ENCODE measurements around the gene FAM53C.
"Not testable (repeated sequence)": the region's sequence is repeated elsewhere in the genome, so short reads cannot be mapped to it uniquely, and the experiment has no call there.

FAM53C gene

DNA sequence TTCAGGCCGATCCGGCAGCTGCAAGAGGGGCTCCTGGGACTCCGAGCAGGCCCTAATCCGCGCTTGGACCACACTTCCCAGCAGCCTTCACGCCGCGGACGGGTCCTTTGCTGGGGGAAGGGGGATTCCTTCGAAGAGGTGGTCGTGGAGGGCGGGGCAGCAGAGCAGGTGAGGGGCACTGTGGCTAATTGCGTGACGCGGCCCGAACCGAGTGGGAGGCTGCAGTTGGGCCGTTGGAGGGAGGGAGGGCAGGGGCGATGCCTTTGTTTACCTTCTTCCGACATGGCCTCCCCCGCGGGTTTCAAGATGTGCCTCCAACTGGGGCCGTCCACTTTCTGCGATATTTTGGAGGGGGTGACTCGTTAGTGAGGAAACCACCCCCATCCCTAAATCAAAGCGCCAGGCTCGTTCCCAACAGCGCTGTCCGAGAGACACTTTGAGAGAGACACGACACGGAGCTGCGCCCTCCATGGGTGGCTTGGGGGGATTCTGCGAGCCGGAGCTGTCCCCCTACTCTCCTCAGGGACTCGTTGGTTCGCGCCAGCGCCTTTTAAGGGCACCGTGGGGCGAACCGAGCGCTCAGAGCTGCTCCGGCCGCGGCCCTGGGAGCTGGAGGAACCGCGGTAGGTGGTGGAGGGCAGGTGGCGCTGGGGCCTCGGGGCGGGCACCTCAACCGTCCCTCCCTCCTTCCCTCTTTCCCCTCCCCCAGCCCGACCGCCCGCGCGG is at the start of gene FAM53C:
Gene FAM53C, plus strand, starts transcription at position 582 of the 726 bp plus-strand sequence. CDS start 3,070 bp downstream, outside the sequence.
- DNase-seq (ENCODE audit: low read depth in 2 of 2): peak; percentile 85

DNA sequence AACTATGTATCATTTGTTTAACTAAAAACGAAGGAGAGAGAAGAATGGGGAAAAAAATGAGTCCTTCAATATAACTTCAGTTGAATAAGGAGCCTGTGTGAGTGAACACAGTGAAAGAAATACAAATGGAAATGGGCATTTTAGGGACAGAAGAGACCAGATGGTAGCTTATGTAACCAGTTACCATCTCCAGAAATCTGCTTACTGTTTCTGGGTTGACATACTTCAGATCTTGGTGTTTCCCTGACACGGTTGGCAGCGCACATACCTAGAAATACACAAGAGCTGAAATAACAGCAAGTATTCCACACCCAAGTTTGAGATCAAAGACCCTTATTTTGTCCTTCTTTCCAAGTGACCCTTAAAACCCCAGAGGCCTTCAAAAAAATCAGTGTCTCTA is 48.8 kb upstream of the FAM53C start:
- DNase-seq (ENCODE audit: low read depth in 2 of 2): no peak

DNA sequence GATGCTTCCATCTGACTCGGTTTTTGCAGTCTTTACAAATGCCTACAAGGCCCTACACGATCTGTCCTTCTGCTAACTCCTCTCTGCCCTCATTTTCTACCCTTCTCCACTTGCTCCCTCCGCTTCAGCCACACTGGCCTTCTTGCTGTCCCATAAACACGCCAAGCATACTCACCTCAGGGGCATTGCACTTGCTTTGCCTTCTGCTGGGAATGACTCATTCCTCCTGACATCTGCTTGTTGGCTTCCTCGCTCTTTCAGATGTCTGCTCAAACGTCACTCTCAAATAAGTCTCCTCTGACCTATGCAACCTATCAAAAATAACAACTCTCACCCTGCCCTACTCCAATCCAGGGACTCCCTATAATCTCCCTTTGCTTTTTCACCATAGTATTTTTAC is 34.7 kb upstream of the FAM53C start:
- DNase-seq (ENCODE audit: low read depth in 2 of 2): no peak

DNA sequence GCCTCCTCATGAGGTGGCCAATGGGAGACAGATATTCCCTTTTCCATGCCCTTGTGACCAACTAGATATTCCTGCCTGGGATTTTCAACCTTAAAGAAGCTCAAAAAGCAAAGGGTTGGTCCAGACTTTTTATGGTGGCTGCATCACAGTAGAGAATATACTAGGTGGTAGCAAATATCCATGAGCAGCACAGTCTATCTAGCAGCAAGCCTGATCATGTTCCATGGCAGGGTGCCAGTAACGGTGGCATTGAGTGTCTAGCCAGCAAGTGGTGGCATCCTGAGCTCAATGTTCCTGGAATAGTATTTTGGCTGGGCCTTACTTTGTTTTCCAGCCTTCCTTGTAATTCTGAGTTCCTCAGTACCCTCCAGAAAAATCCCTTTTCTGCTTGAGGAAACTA is 32.3 kb upstream of the FAM53C start:
- no peak for DNase-seq (ENCODE audit: low read depth in 2 of 2)

DNA sequence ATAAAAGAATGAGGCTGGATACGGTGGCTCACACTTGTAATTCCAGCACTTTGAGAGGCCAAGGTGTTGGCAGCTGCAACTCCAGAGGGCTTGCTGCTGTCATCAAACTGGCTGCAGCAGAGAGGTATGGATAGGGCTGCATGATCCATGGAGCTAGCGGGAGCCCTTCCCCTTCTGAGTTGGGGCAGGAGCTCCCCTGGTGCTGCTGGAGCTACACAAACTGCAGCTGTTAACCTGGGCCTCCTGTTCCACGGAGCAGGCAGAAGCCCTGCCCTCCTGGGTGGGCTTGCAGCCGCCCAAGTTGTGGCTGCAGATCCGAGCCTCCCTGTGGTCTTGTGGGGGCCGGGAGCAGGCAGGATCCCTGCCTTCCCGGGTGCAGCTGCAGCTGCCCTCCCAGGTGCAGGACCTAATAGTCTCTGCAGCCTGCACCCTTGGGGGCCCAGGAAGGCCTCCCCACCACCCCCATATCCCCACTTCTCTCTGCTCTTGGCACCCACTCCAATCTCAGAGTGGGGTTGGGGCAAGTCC is 22.3 kb upstream of the FAM53C start:
- no peak for DNase-seq (ENCODE audit: low read depth in 2 of 2)

DNA sequence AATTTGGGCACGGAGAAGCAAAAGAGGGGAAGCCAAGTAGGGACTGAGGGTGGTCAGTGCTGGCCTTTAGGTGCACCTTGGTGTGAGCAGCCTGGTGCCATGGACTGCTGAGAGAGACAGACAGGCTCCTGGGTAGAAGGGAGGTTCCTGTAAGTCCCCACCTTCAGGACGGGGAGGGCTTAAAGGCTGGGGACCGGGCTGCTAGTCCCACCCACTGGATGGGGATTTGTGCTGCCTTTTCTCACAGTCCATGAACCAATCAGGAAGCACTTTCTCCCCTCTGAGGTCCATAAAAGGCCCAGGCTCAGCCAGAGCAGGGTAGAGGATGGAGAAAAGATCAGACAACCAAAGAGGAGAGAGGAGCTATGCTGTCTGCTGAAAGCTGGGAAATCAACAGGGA is 21.7 kb upstream of the FAM53C start:
- no peak for DNase-seq (ENCODE audit: low read depth in 2 of 2)

DNA sequence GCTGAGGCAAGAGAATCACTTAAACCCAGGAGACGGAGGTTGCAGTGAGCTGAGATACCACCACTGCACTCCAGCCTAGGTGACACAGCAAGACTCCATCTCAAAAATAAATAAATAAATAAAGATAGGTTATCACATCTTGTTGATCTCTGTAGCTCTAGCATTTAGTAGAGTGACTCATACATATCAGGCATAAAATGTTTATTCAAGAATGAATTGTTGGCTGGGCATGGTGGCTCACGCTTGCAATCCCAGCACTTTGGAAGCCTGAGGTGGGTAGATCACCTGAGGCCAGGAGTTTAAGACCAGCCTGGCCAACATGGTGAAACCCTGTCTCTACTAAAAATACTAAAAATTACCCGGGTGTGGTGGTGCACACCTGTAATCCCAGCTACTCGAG is 19.9 kb upstream of the FAM53C start:
- not testable (repeated sequence) for DNase-seq (ENCODE audit: low read depth in 2 of 2)

DNA sequence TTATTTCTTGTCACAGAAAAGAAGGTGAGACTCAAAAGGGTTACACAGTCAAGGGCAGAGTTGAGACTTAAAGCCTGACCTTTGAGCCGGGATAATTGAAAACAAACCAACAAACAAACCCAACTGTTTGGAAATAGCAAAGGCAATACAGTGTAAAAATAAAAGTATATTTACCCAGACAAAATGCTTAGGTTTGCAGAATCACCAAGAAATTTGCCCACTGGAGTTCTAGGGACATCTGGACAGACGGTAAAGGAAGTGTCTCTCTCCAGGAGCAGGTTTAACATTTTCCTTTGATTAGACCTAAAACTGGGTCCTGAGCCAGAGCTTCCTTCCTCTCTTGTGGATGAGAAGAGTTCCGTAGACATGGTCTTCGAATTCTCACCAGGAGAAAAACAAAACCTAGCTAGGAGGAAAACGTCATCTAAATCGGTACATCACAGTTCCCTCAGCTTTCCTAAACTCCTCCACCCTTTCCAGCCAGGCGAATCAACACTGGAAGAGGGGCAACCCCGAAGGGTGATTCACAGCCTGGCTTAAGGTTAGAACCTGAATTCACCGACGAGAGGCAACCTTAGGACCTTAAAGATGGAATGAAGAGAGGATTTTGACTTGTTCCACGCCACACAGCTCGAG is 7.1 kb upstream of the FAM53C start:
- no peak for DNase-seq (ENCODE audit: low read depth in 2 of 2)

DNA sequence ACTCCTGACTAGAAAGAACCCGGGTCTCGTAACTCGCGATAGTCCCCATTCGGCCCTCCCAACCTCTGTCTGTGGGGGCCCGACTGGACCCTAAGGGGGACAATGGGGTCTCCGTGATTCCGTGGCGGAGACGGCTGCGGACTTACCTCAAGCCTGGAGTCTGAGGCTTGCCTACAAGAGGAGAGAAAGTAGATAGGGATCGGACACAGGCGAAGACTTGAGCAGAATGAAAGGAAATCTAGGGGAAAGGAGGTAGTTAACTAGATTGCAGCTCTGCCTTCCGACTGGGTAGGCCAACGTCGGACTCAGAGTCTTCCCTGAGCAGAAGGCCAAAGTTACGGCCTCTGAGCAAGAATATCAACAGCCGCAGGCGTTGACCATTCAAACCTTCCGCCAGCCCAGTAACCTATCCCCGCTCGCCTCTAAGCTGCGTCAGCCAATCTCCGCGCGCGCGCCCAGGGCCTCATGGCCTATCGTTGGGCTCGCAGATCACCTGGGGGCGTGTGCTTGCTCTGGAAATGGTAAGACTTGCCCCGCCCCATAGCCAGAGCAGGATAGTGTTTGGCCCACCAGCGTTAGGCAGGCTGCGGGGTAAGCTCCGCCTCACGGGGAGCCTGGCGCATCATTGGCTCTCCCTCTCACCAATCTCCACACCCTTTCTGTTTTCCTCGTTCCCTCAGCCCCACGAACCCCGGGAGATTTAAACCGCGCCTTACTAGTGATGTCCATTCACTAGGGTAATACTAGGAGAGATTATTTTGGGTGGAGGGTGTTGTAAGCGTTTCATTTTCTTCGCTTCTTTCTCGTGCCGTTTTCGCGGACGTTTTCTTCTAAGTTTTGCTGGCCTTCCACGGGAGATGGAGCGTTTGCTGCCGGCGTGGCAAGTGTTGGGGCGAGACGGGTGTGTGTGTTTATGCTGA is 6.4 kb upstream of the FAM53C start, which contains the start of gene CDC25C:
Gene CDC25C, minus strand, starts transcription at position 356 of the 920 bp plus-strand sequence. CDS start 624 bp downstream, outside the sequence.
- peak; percentile 96 to 97 for DNase-seq (ENCODE audit: low read depth in 2 of 2)

DNA sequence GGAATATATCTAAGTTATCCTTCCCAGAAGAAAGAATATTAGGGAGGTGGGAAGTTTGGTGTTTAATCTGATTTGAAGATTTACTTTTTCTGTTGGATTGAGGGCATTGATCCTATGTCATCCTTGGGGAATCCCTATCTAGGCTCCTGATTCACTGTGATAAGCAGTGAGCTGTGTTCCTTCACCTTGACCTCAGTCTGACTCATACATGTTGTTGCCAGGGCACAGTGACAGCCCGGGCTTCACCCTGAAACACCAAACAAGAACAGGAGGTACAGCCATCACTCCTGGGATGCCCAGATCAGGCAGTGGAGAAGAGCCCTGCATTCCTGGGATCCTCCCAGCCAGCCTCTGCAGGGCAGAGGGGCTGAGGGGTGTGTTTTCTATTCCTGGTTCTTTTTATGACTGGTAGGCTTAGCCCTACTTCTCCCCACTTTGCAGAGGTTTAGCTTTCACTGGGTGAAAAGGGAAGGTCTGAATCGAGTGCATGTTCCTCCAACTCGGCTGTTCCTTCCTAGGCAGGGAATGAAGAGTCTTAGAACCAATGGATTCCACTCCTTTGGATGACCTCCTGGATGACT is 3.1 kb upstream of the FAM53C start:
- DNase-seq (ENCODE audit: low read depth in 2 of 2): no peak

DNA sequence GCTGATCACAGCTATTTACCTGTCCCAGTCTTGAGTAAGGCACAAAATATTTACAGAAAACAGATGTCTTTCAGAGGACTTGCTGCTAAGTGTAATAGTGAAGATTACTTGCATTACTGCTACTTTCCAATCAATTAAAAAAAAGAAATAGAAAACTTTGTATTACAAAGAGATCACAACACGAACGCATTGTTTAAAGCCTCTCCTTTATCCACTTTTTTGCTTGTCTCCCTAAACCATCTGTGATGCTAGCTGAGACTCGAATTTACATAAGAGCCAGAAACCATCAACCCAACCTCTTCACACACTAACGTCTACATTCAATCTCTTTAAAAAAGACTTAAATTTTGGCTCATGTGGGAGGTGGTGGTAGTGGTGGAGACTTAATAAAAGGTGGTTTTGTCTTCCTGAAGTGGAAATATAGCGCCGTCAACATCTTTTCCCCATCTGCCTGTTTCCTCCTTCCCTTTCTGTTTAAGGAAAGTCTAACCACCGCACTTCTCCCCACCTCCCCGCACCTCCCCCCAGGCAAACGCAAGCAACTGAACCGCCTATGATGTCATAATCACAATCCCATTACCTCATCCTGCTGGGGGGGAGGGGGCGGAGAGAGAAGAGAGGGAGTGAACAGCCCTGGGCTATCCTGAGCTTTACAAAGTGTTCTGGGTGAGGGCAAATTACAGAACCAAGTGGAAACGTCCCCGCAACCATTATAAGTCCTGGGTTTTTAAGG is 948 bp upstream of the FAM53C start:
- no peak for DNase-seq (ENCODE audit: low read depth in 2 of 2)

DNA sequence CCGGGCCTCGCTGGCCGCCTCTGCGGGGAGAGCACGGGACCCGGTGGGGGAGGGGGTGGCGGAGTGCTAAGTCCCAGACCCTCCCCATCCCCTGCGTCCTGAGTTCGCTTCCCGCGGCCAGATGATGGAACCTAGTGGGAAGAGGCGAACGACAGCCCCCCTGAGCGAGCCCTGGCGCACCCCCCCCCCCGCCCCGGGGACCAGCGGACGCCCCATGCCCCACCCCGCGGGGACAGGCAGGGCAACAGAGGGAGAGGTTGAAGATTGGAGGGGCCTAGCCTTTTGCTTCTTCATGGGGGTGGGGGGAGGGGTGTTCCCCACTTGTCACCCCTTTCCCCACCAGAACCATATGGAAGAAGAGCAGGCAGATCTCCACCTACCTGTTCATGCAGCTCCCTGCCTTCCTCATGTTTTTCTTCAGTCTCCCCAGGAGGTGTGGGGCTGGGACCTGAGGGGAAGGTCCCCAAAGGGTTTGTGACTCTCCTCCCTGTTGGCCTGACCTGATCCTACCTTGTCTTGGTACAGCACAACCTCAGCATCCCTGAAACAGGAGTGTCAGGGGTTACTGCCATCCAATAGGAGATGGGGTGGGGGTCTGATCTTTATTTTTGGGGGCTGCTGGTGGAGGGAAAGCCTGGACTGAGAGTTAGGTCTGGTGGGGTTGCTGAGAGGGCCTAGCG is 485 bp downstream of the FAM53C start:
- no peak for DNase-seq (ENCODE audit: low read depth in 2 of 2)

DNA sequence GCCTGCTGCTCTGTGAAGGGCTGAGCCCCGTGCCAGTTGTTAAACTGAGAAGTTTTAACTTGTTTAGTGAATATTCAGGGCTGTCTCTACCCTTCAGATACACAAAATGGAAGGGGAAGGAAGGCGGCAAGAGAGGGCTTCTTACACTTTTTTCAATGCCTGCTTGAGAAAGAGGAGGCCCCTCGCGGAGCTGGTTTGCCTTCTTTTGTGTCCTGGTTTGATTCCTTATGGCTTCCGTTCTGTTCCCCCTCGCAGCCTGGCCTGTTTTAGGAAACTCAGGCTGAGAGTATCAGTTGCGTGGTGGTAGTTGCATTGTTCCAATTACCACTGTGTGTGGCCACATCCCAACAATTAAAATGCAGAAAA is 1.0 kb downstream of the FAM53C start:
- no peak for DNase-seq (ENCODE audit: low read depth in 2 of 2)

DNA sequence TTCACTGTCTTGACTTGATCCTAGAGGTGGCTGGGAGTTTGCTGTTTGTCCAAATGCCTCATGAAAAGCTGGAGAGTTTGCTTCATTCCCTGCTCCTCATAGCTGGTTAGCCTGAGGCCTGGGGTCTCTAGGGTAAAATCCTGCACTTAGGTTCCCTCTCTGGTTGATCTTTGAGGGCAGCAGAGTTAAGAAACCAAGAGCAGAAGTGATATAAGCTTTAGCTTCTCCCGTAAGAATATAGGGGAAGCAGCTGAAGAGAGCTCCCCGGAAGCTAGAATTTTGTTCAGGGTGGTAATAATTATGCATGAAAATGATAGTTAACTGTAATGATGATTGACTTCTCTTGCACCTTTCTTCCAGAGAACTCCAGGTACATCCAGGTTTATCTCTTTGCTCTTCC is 1.4 kb downstream of the FAM53C start:
- no peak for DNase-seq (ENCODE audit: low read depth in 2 of 2)

DNA sequence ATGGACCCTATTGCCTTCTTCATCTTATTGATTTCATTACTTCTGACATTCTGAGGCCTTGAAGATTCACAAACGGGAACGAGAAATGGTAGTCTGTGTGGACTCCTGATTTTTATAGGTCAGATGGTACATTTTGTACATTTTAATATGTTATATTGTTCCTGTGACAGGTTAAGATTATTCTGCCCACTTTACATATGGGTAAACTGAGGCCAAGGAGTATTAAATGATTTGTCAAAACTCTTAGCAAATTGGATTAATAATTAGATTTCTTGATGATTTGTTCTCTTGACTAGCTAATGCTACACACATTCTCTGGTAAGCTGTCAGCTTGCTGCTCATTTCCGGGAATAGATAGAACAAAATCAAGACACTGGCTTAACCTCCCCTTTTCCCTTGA is 1.9 kb downstream of the FAM53C start:
- DNase-seq (ENCODE audit: low read depth in 2 of 2): no peak

DNA sequence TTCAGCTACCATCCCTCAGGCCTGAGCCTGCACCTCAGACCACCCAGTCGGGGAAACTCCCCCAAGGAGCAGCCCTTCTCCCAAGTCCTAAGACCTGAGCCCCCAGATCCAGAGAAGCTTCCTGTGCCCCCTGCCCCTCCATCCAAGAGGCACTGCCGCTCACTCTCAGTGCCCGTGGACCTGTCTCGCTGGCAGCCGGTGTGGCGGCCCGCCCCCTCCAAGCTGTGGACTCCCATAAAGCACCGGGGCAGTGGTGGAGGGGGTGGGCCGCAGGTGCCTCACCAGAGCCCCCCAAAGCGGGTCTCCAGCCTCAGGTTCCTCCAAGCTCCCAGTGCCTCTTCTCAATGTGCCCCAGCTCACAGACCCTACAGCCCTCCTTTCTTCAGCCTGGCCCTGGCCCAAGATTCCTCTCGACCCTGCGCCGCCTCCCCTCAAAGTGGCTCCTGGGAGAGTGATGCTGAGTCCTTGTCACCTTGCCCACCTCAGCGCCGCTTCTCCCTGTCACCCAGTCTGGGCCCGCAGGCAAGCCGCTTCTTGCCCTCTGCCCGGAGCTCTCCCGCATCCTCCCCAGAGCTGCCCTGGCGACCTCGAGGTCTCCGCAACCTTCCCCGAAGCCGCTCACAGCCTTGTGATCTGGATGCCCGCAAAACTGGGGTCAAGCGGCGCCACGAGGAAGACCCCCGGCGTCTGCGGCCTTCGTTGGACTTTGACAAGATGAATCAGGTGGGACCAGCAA is 7.0 kb downstream of the FAM53C start:
- DNase-seq (ENCODE audit: low read depth in 2 of 2): no peak

DNA sequence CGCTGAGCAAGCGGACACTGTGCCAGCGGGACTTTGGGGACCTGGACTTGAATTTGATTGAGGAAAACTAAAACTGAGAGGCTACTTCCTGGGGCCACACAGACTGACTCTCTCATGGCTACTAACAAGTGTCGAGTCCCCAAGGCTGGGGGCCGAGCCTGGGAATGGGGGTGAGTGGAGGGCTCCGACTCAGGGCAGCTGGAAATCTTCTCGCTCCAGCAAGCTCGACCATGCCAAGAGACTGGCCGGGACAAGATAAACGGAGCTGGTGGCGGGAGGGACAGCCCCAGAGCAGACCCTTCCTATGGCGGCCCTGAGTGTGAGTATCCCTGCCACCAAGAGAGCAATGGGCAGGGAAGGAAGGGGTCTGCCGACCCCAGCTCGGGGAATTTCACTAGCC is 8.8 kb downstream of the FAM53C start:
- DNase-seq (ENCODE audit: low read depth in 2 of 2): no peak

DNA sequence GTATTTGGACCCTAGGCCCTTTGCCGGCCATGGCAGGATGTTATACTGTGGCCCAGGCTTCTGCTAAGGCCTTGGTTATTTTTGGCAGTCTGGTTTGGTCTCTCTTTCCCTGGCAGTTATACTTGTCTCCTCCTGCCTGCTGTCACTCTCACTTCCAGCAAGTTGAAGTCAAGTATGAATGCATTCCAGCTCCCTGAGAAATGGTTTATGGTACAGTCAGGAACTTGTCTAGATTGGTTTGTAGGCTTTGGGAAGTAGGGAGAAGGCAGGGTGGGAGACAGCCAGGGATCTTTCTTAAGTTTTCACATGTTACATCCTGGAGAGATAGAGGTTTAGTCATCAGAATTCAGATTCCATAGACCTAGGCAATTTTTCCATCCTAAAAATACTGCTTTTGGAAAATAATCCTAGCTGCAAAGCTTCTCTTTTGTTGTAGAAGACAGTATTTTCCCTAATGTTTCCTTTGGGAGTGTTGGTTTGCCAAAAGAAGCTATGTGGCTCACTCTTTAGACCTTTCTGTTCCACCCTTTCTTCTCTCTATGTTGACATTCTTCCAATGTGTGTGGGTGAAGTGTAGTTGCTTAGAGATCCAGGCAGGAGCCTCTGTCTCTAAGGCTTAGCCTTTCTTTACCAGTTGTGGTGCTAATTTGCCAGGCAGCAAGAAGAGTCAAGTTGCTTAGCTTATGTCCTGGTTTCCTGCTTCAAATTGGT is 11.9 kb downstream of the FAM53C start:
- no peak for DNase-seq (ENCODE audit: low read depth in 2 of 2)

DNA sequence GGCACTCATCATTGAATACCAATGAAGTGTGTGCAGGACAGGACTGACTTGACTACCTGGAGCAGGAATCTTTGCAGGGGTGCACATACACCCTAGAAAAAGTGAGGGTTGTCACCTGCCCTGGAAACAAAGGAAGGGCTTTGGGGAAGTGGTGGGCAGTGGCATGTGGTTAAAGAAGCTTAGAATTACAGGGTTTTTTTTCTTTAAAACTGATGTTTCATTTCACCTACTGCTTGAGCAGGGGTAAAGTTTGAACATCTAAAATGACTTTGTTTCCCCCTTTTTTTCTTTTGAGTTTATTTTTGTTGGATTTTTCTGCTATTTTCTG is 12.5 kb downstream of the FAM53C start:
- DNase-seq (ENCODE audit: low read depth in 2 of 2): no peak

Measured in stimulated activated CD8-positive, alpha-beta memory T cell treated with anti-CD3 and anti-CD28 coated beads, Interleukin-15, amount 100 ng/mL, for 48 hours (primary cell).